ENCODE data around the gene PFKP.

DNA sequence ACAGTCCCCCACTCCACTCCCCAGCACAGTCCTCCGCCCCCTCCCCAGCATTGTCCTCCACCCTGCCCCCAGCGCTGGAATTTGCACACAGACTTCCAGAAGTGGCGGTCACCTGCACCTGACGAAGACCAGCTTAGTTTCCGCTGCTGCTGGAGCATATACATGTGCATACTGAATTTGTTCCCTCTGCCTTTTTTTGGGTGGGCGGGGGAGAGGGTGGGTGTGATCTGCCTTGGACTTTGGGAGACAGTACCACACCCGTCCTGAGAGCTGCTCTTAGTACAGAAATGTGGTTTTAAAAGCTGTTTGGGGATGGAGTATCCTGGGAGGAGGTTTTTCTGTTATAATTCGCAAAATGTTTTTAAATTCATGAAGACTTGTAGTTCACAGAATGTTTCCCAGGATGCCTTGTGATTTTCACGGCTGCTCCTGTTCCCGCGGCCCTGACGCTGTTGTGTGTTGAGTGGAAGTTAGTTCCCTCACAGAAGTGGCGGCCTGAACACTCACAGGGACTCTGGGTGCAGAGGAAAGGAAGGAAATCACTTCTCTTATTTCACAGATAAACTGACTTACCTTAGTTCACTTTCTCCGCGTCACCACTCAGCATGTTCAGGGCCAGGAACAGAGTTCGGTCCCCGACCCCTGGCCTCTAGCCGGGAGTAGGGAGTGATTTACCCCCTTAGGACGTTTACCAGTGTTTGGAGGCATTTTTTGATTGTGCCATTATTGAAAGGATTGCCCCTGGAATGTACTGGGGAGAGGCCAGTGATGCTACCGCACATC, 18.6 kb downstream of the PFKP start:
- TF ChIP-seq, protein P1, sequence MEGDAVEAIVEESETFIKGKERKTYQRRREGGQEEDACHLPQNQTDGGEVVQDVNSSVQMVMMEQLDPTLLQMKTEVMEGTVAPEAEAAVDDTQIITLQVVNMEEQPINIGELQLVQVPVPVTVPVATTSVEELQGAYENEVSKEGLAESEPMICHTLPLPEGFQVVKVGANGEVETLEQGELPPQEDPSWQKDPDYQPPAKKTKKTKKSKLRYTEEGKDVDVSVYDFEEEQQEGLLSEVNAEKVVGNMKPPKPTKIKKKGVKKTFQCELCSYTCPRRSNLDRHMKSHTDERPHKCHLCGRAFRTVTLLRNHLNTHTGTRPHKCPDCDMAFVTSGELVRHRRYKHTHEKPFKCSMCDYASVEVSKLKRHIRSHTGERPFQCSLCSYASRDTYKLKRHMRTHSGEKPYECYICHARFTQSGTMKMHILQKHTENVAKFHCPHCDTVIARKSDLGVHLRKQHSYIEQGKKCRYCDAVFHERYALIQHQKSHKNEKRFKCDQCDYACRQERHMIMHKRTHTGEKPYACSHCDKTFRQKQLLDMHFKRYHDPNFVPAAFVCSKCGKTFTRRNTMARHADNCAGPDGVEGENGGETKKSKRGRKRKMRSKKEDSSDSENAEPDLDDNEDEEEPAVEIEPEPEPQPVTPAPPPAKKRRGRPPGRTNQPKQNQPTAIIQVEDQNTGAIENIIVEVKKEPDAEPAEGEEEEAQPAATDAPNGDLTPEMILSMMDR (IDR thresholded peaks at IDR 0.05; ENCODE audit: low read depth, low read length) = no peak
- TF ChIP-seq, protein P2, sequence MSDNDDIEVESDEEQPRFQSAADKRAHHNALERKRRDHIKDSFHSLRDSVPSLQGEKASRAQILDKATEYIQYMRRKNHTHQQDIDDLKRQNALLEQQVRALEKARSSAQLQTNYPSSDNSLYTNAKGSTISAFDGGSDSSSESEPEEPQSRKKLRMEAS (IDR thresholded peaks at IDR 0.05; ENCODE audit: low read depth, low read length) = no peak
- TF ChIP-seq POLR2A (IDR thresholded peaks at IDR 0.05; ENCODE audit: extremely low read depth, insufficient read length) (no peak), MYC (IDR thresholded peaks at IDR 0.05; ENCODE audit: low read depth, low read length) (no peak)

Measured in NB4 (cell line).